Measurements from ENCODE around the gene TRAPPC12. TPM values are rescaled to one million over a fixed set of nuclear protein-coding genes. Genes with fewer than 3 reads are reported as not detected.
A peak's percentile ranks its signal among the peaks of the same experiment; 100 is the strongest.

TRAPPC12 gene
- total RNA-seq, 4 donors from 2014 or later, result 90.2 to 248 (median 157) TPM

DNA sequence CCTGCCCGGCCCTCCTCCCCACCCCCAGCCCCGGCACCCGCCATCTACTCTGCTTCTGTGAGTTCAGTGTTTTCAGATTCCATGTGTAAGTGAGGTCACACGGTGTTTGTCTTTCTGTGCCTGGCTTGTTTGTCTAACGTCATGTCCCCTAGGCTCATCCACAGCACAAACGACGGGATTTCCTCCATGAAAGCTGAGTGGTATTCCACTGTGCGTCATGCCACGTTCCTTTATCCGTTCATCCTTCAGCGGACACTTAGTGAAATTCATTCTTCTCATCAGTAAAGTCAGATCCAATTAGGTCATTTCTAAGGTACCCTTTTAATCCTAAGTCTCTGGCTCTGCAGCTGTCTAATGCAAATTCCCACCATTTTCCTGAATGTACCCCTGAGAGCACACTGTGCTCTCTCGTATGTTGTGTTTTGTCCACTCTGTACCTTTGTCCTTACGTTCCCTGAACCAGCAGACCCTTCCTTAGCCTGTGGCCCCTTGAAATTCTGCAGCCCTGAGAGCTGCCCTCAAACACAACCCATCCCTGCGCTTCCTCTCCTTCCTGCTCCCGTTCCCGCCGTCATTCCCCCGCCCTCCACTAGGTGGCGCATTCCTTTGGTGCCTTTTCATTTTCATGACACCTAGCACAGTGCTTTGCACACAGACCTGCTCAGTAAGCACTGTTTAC lies 44.1 kb downstream of the TRAPPC12 start:
- H3K36me3 ChIP-seq, result peaks cover 80% of the 10 kb centered on the region
- H3K27me3 ChIP-seq, result no peaks in the 10 kb centered on the region
- H3K4me3 ChIP-seq, result no peak overlapping the region
- TF ChIP-seq POLR2A (IDR thresholded peaks at IDR 0.05) (no peak), POLR2AphosphoS5 (IDR thresholded peaks at IDR 0.05) (no peak), EP300 (IDR thresholded peaks at IDR 0.05) (no peak)
- TF ChIP-seq, protein P1, sequence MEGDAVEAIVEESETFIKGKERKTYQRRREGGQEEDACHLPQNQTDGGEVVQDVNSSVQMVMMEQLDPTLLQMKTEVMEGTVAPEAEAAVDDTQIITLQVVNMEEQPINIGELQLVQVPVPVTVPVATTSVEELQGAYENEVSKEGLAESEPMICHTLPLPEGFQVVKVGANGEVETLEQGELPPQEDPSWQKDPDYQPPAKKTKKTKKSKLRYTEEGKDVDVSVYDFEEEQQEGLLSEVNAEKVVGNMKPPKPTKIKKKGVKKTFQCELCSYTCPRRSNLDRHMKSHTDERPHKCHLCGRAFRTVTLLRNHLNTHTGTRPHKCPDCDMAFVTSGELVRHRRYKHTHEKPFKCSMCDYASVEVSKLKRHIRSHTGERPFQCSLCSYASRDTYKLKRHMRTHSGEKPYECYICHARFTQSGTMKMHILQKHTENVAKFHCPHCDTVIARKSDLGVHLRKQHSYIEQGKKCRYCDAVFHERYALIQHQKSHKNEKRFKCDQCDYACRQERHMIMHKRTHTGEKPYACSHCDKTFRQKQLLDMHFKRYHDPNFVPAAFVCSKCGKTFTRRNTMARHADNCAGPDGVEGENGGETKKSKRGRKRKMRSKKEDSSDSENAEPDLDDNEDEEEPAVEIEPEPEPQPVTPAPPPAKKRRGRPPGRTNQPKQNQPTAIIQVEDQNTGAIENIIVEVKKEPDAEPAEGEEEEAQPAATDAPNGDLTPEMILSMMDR (IDR thresholded peaks at IDR 0.05), result peak; percentile 45 to 95
- no peaks in the 10 kb centered on the region for H3K9me3 ChIP-seq
- H3K27ac ChIP-seq, result no peak overlapping the region
- DNase-seq (ENCODE audit: low spot score in 2 of 2), result no peak
- peaks cover 3% of the 10 kb centered on the region for H3K4me1 ChIP-seq
- 72% methylated on average over 19 of the region's 19 CpGs for WGBS

DNA sequence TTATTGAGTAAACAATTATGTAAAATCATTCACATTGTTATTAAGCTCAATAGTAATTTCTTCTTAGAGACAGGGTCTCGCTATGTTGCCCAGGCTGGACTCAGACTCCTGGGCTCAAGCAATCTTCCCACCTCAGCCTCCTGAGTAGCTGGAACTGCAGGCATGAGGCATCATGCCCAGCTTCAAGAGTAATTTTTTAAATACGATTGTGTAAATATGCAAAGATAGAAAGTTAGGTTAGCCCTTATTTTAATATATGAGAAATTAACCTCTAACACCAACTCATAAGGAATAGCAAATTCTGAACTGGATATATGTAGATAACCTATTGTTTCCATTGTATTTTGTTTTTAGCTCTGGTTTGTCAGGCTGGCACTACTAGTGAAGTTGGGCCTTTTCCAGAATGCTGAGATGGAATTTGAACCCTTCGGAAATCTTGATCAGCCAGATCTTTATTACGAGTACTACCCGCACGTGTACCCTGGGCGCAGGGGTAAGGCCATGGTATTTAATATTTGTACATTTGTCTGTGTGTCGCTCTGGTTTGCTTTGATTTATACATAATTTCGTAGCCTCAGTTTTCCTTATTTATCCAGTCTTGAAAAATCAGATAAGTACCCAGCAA lies 44.8 kb downstream of the TRAPPC12 start:
- WGBS, result 94% methylated on average over 9 of the region's 9 CpGs
- H3K36me3 ChIP-seq, result peaks cover 82% of the 10 kb centered on the region

GRCh38 chr2:3426615-3427014 lies 47.1 kb downstream of the TRAPPC12 start:
- no peak for DNase-seq (ENCODE audit: low spot score in 2 of 2)
- 92% methylated on average over 14 of the region's 14 CpGs for WGBS
- Histone ChIP-seq H3K9me3 (no peaks in the 10 kb centered on the region), H3K27me3 (no peaks in the 10 kb centered on the region), H3K4me1 (peaks cover 3% of the 10 kb centered on the region), H3K36me3 (peaks cover 86% of the 10 kb centered on the region), H3K4me3 (no peak overlapping the region), H3K27ac (no peak overlapping the region)
- TF ChIP-seq EP300 (IDR thresholded peaks at IDR 0.05) (no peak), POLR2A (IDR thresholded peaks at IDR 0.05) (no peak), POLR2AphosphoS5 (IDR thresholded peaks at IDR 0.05) (no peak)
- TF ChIP-seq, protein P1 (IDR thresholded peaks at IDR 0.05), result no peak

More for the DNA sequence above, 44.8 kb downstream of the TRAPPC12 start:
- H3K9me3 ChIP-seq, result no peaks in the 10 kb centered on the region
- no peak overlapping the region for H3K27ac ChIP-seq
- TF ChIP-seq POLR2A (IDR thresholded peaks at IDR 0.05) (no peak), EP300 (IDR thresholded peaks at IDR 0.05) (no peak), POLR2AphosphoS5 (IDR thresholded peaks at IDR 0.05) (no peak)
- TF ChIP-seq, protein P1 (IDR thresholded peaks at IDR 0.05), result no peak
- H3K4me1 ChIP-seq, result peaks cover 3% of the 10 kb centered on the region
- H3K27me3 ChIP-seq, result no peaks in the 10 kb centered on the region
- H3K4me3 ChIP-seq, result no peak overlapping the region
- DNase-seq (ENCODE audit: low spot score in 2 of 2), result no peak

DNA sequence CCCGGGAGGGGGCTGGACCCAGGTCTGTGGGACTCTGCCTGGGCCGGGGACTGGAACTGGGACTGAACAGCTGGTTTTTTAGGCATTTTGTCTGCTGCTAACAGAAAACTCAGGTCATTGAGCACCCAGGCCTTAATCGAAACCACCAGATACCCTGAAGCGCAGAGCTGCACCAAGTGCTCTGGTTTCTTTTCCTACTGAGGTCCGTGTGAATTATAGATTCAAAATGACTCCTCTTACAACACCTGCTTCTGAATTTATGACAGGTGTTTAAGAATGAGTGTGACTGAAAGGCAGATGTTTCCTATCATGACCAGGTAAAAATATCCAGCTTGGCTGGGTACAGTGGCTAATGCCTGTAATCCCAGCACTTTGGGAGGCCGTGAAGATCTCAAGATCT lies 47.8 kb downstream of the TRAPPC12 start:
- DNase-seq (ENCODE audit: low spot score in 2 of 2), result no peak
- no peak for TF ChIP-seq EP300 (IDR thresholded peaks at IDR 0.05)
- Histone ChIP-seq H3K27ac (no peak overlapping the region), H3K27me3 (no peaks in the 10 kb centered on the region), H3K36me3 (peaks cover 83% of the 10 kb centered on the region), H3K4me3 (no peak overlapping the region), H3K4me1 (peaks cover 3% of the 10 kb centered on the region), H3K9me3 (no peaks in the 10 kb centered on the region)
- WGBS, result 79% methylated on average over 6 of the region's 6 CpGs

GRCh38 chr2:3428577-3428976 lies 49.1 kb downstream of the TRAPPC12 start:
- WGBS, result 94% methylated on average over 10 of the region's 10 CpGs
- H3K36me3 ChIP-seq, result peaks cover 82% of the 10 kb centered on the region
- no peak overlapping the region for H3K4me3 ChIP-seq
- H3K27ac ChIP-seq, result no peak overlapping the region
- H3K9me3 ChIP-seq, result no peaks in the 10 kb centered on the region
- H3K4me1 ChIP-seq, result peaks cover 3% of the 10 kb centered on the region
- no peaks in the 10 kb centered on the region for H3K27me3 ChIP-seq
- TF ChIP-seq, protein P1 (IDR thresholded peaks at IDR 0.05), result no peak
- no peak for TF ChIP-seq POLR2AphosphoS5 (IDR thresholded peaks at IDR 0.05)
- no peak for TF ChIP-seq POLR2A (IDR thresholded peaks at IDR 0.05)
- no peak for TF ChIP-seq EP300 (IDR thresholded peaks at IDR 0.05)
- DNase-seq (ENCODE audit: low spot score in 2 of 2), result no peak
